Measurements from ENCODE around the gene PDGFA.

The PDGFA gene

GRCh38 chr7:485188-486081 is 34.2 kb downstream of the PDGFA start:
- DNase-seq = no peak

- DNase-seq = no peak
Observed at GRCh38 chr7:484356-485101, 35.1 kb downstream of the PDGFA start.

GRCh38 chr7:483656-484355 is 35.8 kb downstream of the PDGFA start:
- no peak for DNase-seq

GRCh38 chr7:482521-483083 is 37.0 kb downstream of the PDGFA start:
- no peak for DNase-seq

- no peak for DNase-seq
Observed at GRCh38 chr7:481219-481930, 38.3 kb downstream of the PDGFA start.

GRCh38 chr7:480531-481218 is 39.0 kb downstream of the PDGFA start:
- DNase-seq = no peak

GRCh38 chr7:479948-480499 is 39.6 kb downstream of the PDGFA start:
- DNase-seq = no peak

GRCh38 chr7:479115-479947 is 40.3 kb downstream of the PDGFA start:
- DNase-seq = no peak

GRCh38 chr7:477626-478220 is 41.9 kb downstream of the PDGFA start:
- no peak for DNase-seq

- no peak for DNase-seq
Observed at GRCh38 chr7:476736-477360, 42.8 kb downstream of the PDGFA start.

- no peak for DNase-seq
Observed at GRCh38 chr7:475951-476441, 43.6 kb downstream of the PDGFA start.

- DNase-seq = no peak
Observed at GRCh38 chr7:475425-475728, 44.3 kb downstream of the PDGFA start.

- DNase-seq = no peak
Observed at GRCh38 chr7:474605-475424, 44.8 kb downstream of the PDGFA start.

- no peak for DNase-seq
Observed at GRCh38 chr7:473870-474604, 45.6 kb downstream of the PDGFA start.

GRCh38 chr7:473211-473734 is 46.4 kb downstream of the PDGFA start:
- no peak for DNase-seq

GRCh38 chr7:472640-472957 is 47.0 kb downstream of the PDGFA start:
- no peak for DNase-seq

GRCh38 chr7:471866-472639 is 47.6 kb downstream of the PDGFA start:
- no peak for DNase-seq
